Gastroesophageal sphincter (tissue), 4 donors: ENCODE data around the gene VEGFC. TPM values are rescaled to one million over a fixed set of nuclear protein-coding genes. Genes with fewer than 3 reads are reported as not detected.

ENCODE experiments used
- ATAC-seq: fragments of 150-250 bp; one replicate; pipeline ENCODE4 v1.9.1; 2016; ENCODE audit warnings: mild to moderate bottlenecking, moderate library complexity
- H3K27ac ChIP-seq, 4 donors: fragments of 200-600 bp; sonication (generic) in 3 of 4; 1 replicate in 3 of 4; 2 replicates in 1 of 4; pipeline ENCODE4 v1.5.1; 2016 to 2019
- H3K27me3 ChIP-seq: fragments of 200-600 bp; sonication (generic); one replicate; pipeline ENCODE4 v1.5.1; 2019
- H3K36me3 ChIP-seq, 2 donors: fragments of 200-600 bp; sonication (generic); one replicate each; pipeline ENCODE4 v1.5.1; 2019; ENCODE audit warnings: control low read depth in 1 of 2
- H3K4me1 ChIP-seq, 3 donors: fragments of 200-600 bp; sonication (generic); 1 replicate in 2 of 3; 2 replicates in 1 of 3; pipeline ENCODE4 v1.5.1; 2016 to 2019; ENCODE audit warnings: control low read depth in 2 of 3
- H3K4me3 ChIP-seq, 2 donors: fragments of 200-600 bp; sonication (generic); one replicate each; pipeline ENCODE4 v1.5.1; 2019; ENCODE audit warnings: mild to moderate bottlenecking in 1 of 2, moderate library complexity in 1 of 2
- H3K9me3 ChIP-seq, 3 donors: fragments of 200-600 bp; sonication (generic); one replicate each; pipeline ENCODE4 v1.5.1; 2017 to 2019; ENCODE audit warnings: control low read depth in 2 of 3
- EP300 ChIP-seq: sonication (generic); formaldehyde crosslinking; IDR thresholded peaks from one replicate; pipeline ENCODE4 v1.6.1; 2017; ENCODE audit warnings: antibody characterized with exemption, mild to moderate bottlenecking
- POLR2A ChIP-seq, 2 donors: fragments of 450-650 bp; IDR thresholded peaks; one replicate each; pipeline ENCODE4 v1.6.1; 2017; ENCODE audit warnings: antibody characterized with exemption in 2 of 2, mild to moderate bottlenecking in 2 of 2, moderate library complexity in 1 of 2
- POLR2AphosphoS5 ChIP-seq: sonication (generic); formaldehyde crosslinking; IDR thresholded peaks from one replicate; pipeline ENCODE4 v1.6.1; 2017; ENCODE audit warnings: antibody characterized with exemption
- WGBS, 2 donors: methylation state at CpG; one replicate each; pipeline ENCODE4 v1.1.5; 2018; ENCODE audit warnings: low coverage in 1 of 2; 5-methylcytosine and 5-hydroxymethylcytosine counted together
- total RNA-seq, 4 donors: library from RNA; depleted of rRNA; stranded (reverse); fragments of >200 nt; gene quantifications; one replicate each; pipeline ENCODE4 v1.1.0, GENCODE V29; 2016
- TF ChIP-seq, protein P1 (sequence below), 4 experiments: fragments of 200-600 bp in 2 of 4; fragments of 450-650 bp in 2 of 4; sonication (generic) in 1 of 4; IDR thresholded peaks; one replicate each; pipeline ENCODE4 v1.5.1; 2017 to 2019; ENCODE audit warnings: antibody characterized with exemption in 4 of 4, mild to moderate bottlenecking in 2 of 4, moderate library complexity in 2 of 4

The VEGFC gene
- total RNA-seq, 4 donors from 2014 or later: 3.0 to 8.3 (median 8.1) TPM

- peaks cover 0 to 37% (median 2%) of the 10 kb centered on the region in 3 donors for H3K4me1 ChIP-seq
- WGBS, 2 donors: 83 to 90% methylated on average over 2 to 4 of the region's 4 CpGs
- H3K27me3 ChIP-seq: no peaks in the 10 kb centered on the region
- TF ChIP-seq, protein P1, sequence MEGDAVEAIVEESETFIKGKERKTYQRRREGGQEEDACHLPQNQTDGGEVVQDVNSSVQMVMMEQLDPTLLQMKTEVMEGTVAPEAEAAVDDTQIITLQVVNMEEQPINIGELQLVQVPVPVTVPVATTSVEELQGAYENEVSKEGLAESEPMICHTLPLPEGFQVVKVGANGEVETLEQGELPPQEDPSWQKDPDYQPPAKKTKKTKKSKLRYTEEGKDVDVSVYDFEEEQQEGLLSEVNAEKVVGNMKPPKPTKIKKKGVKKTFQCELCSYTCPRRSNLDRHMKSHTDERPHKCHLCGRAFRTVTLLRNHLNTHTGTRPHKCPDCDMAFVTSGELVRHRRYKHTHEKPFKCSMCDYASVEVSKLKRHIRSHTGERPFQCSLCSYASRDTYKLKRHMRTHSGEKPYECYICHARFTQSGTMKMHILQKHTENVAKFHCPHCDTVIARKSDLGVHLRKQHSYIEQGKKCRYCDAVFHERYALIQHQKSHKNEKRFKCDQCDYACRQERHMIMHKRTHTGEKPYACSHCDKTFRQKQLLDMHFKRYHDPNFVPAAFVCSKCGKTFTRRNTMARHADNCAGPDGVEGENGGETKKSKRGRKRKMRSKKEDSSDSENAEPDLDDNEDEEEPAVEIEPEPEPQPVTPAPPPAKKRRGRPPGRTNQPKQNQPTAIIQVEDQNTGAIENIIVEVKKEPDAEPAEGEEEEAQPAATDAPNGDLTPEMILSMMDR (IDR thresholded peaks at IDR 0.05): no peak
- no peak for TF ChIP-seq POLR2A (IDR thresholded peaks at IDR 0.05)
- no peak for TF ChIP-seq POLR2AphosphoS5
- no peak for TF ChIP-seq EP300
- no peak overlapping the region for H3K27ac ChIP-seq
- no peaks in the 10 kb centered on the region for H3K36me3 ChIP-seq
- no peaks in the 10 kb centered on the region for H3K9me3 ChIP-seq
- no peak for ATAC-seq
- H3K4me3 ChIP-seq: no peak overlapping the region
Observed at GRCh38 chr4:176779421-176779820, 13.3 kb downstream of the VEGFC start.

DNA sequence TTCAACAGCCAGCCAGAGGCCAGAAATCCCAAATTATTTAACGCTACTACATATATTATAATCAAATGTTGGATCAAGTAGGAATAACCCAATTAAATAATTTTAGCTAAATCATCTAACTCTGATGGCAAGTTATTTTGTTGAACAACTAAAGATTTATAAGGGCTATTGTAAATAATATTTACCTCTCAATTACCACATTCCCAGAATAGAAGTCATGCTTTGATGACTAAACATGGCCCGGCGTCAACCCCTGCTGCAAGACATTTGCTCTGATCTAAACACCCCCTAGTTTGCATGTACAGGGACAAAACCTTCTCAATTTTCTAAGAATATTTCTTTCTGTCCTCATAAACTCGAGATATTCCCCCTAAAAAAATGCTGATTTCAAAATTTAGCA is 14.2 kb downstream of the VEGFC start:
- ATAC-seq: no peak
- Histone ChIP-seq H3K27me3 (no peaks in the 10 kb centered on the region), H3K9me3 (no peaks in the 10 kb centered on the region), H3K4me1 (peaks cover 0 to 36% (median 2%) of the 10 kb centered on the region in 3 donors), H3K27ac (no peak overlapping the region), H3K4me3 (no peak overlapping the region), H3K36me3 (no peaks in the 10 kb centered on the region)
- WGBS, 2 donors: 85% methylated on average over 4 of the region's 4 CpGs
- TF ChIP-seq EP300 (no peak), POLR2A (IDR thresholded peaks at IDR 0.05) (no peak), POLR2AphosphoS5 (no peak)
- TF ChIP-seq, protein P1 (IDR thresholded peaks at IDR 0.05): no peak

- 18 to 19% methylated on average over 2 of the region's 2 CpGs for WGBS, 2 donors
- no peak for ATAC-seq
- no peaks in the 10 kb centered on the region for H3K9me3 ChIP-seq
- TF ChIP-seq POLR2AphosphoS5 (no peak), EP300 (no peak), POLR2A (IDR thresholded peaks at IDR 0.05) (no peak)
- TF ChIP-seq, protein P1 (IDR thresholded peaks at IDR 0.05): no peak
- H3K27ac ChIP-seq: no peak overlapping the region
- no peaks in the 10 kb centered on the region for H3K36me3 ChIP-seq
- no peak overlapping the region for H3K4me3 ChIP-seq
- peaks cover 0 to 34% (median 2%) of the 10 kb centered on the region in 3 donors for H3K4me1 ChIP-seq
- no peaks in the 10 kb centered on the region for H3K27me3 ChIP-seq
Observed at GRCh38 chr4:176778063-176778462, 14.7 kb downstream of the VEGFC start.

- 100% methylated on average over 1 of the region's 1 CpG for WGBS, 2 donors
- ATAC-seq: no peak
Observed at GRCh38 chr4:176775338-176775737, 17.4 kb downstream of the VEGFC start.

GRCh38 chr4:176774852-176775251 is 17.9 kb downstream of the VEGFC start:
- Histone ChIP-seq H3K36me3 (no peaks in the 10 kb centered on the region), H3K9me3 (no peaks in the 10 kb centered on the region), H3K4me1 (peaks cover 0 to 21% (median 2%) of the 10 kb centered on the region in 3 donors), H3K4me3 (no peak overlapping the region), H3K27me3 (no peaks in the 10 kb centered on the region), H3K27ac (no peak overlapping the region)
- no peak for ATAC-seq
- WGBS, 2 donors: 58% methylated on average over 4 of the region's 4 CpGs
- TF ChIP-seq POLR2AphosphoS5 (no peak), EP300 (no peak), POLR2A (IDR thresholded peaks at IDR 0.05) (no peak)
- TF ChIP-seq, protein P1 (IDR thresholded peaks at IDR 0.05): no peak

More at GRCh38 chr4:176775338-176775737, 17.4 kb downstream of the VEGFC start:
- TF ChIP-seq POLR2A (IDR thresholded peaks at IDR 0.05): no peak
- no peak for TF ChIP-seq EP300
- no peak for TF ChIP-seq POLR2AphosphoS5
- peaks cover 0 to 17% (median 2%) of the 10 kb centered on the region in 3 donors for H3K4me1 ChIP-seq
- no peaks in the 10 kb centered on the region for H3K9me3 ChIP-seq
- H3K4me3 ChIP-seq: no peak overlapping the region
- no peaks in the 10 kb centered on the region for H3K27me3 ChIP-seq
- no peak overlapping the region for H3K27ac ChIP-seq
- no peaks in the 10 kb centered on the region for H3K36me3 ChIP-seq
